Measurements from ENCODE around the gene PHF21B. TPM values are rescaled to one million over a fixed set of nuclear protein-coding genes. Genes with fewer than 3 reads are reported as not detected.

PHF21B gene
- total and polyA plus RNA-seq, 4 donors = 3.3 to 12.7 (median 9.2) TPM

DNA sequence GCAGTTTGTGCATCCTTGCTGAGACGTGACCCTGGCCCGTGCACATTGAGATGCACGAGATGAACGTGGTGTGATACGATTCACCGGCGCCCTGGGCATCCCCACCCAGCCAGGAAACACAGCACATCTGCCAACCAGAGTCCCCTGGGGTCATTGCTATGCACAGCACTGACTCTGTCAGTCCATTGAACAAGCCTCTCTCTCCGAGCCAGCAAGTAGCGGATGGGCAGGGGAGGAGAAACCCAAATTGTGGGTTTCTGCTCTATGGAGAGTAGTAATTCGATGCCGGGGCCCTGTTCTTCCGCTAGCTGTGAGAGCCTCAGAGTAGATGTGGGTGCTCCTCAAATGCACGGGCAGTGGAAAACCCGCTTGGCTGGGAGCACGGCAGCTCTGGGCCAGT is 172.3 kb downstream of the PHF21B start:
- Histone ChIP-seq H3K4me1 (ENCODE audit: control insufficient read depth, insufficient read depth, low read length) (peaks cover 18% of the 10 kb centered on the region), H3K9me3 (ENCODE audit: control insufficient read depth, insufficient read depth, low read length) (peaks cover 3% of the 10 kb centered on the region), H3K4me3 (ENCODE audit: low read depth, low read length) (no peak overlapping the region), H3K36me3 (ENCODE audit: control insufficient read depth, insufficient read depth, low read length) (no peaks in the 10 kb centered on the region), H3K27ac (ENCODE audit: low read depth, low read length) (no peak overlapping the region), H3K27me3 (ENCODE audit: control insufficient read depth, insufficient read depth, low read length) (no peaks in the 10 kb centered on the region)
- peak in 1 of 6 donors; percentile 31 for DNase-seq (ENCODE audit: low read depth in 4 of 6, low spot score in 6 of 6)
- WGBS (ENCODE audit: insufficient coverage) = 56% methylated on average over 12 of the region's 15 CpGs

DNA sequence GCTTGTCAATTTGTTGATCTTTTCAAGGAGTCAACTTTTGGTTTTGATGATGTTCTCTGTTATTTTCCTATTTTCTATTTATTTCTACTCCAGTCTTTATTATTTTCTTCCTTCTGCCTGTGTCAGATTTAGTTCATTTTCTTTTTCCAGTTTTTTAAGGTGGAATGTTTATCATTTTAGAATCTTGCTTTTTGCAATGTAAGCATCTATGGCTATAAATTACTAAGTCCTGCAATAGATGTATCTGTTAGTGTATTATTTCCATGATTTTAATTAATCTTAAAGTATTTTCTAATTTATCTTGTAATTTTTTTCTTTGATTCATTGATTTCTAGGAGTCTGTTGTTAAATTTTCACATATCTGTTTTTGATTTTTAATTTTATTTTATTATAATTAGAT is 175.7 kb downstream of the PHF21B start:
- no peak overlapping the region for H3K4me3 ChIP-seq (ENCODE audit: low read depth, low read length)
- no peak for DNase-seq (ENCODE audit: low read depth in 4 of 6, low spot score in 6 of 6)
- no peaks in the 10 kb centered on the region for H3K36me3 ChIP-seq (ENCODE audit: control insufficient read depth, insufficient read depth, low read length)
- peaks cover 6% of the 10 kb centered on the region for H3K9me3 ChIP-seq (ENCODE audit: control insufficient read depth, insufficient read depth, low read length)
- H3K4me1 ChIP-seq (ENCODE audit: control insufficient read depth, insufficient read depth, low read length) = peaks cover 17% of the 10 kb centered on the region
- H3K27ac ChIP-seq (ENCODE audit: low read depth, low read length) = no peak overlapping the region
- H3K27me3 ChIP-seq (ENCODE audit: control insufficient read depth, insufficient read depth, low read length) = no peaks in the 10 kb centered on the region

DNA sequence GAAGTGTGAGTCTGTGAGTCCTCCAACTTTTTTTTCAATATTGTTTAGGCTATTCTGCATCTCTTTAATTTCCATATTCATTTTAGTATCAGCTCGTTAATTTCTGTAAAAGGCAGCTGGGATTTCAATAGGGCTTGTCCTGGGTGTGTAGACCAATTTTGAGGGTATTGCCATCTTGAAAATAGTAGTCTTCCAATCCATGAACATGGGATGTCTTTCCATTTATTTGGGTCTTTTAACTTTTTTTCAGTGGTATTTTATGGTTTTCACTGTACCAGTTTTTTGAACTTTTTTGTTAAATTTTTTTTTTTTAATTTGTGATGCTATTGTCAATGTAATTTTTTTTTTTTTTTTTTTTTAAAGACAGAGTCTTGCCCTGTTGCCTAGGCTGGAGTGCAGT is 177.9 kb downstream of the PHF21B start:
- Histone ChIP-seq H3K4me3 (ENCODE audit: low read depth, low read length) (no peak overlapping the region), H3K9me3 (ENCODE audit: control insufficient read depth, insufficient read depth, low read length) (peaks cover 6% of the 10 kb centered on the region), H3K36me3 (ENCODE audit: control insufficient read depth, insufficient read depth, low read length) (no peaks in the 10 kb centered on the region), H3K4me1 (ENCODE audit: control insufficient read depth, insufficient read depth, low read length) (peaks cover under 1% of the 10 kb centered on the region), H3K27me3 (ENCODE audit: control insufficient read depth, insufficient read depth, low read length) (no peaks in the 10 kb centered on the region), H3K27ac (ENCODE audit: low read depth, low read length) (no peak overlapping the region)
- DNase-seq (ENCODE audit: low read depth in 4 of 6, low spot score in 6 of 6) = no peak
- WGBS (ENCODE audit: insufficient coverage) = no CpG with 5 or more reads among the region's 1 CpG

Other genes starting within 250 kb of the PHF21B start
- 10 to 100 TPM; 37.2 to 41.0 TPM for gene NUP50, start 153.9 kb upstream of the PHF21B start, total RNA-seq
- 10 to 100 TPM; 38.1 to 40.1 TPM for gene NUP50, start 153.9 kb upstream of the PHF21B start, polyA plus RNA-seq (ENCODE audit: insufficient read length in 2 of 2)
- gene KIAA0930, start 230.9 kb upstream of the PHF21B start, total RNA-seq = 10 to 100 TPM; 45.0 to 47.9 TPM
- 100 to 1,000 TPM; 114 to 132 TPM for gene KIAA0930, start 230.9 kb upstream of the PHF21B start, polyA plus RNA-seq (ENCODE audit: insufficient read length in 2 of 2)

All from spinal cord (tissue), 10 donors.